AG10803 (cell line): ENCODE data around the gene CELF6.

Source experiments
- DNase-seq: peaks from one replicate; pipeline ENCODE4 v3.0.0; 2010; ENCODE audit warnings: low read depth
- H3K4me3 ChIP-seq: 2 replicates; pipeline ENCODE4 v1.5.1; 2011; ENCODE audit warnings: mild to moderate bottlenecking, low read length, control low read depth
- CTCF ChIP-seq: conservative IDR thresholded peaks from 2 replicates; pipeline ENCODE4 v1.5.1; 2011; ENCODE audit warnings: mild to moderate bottlenecking, low read length, control low read depth, inconsistent platforms

Gene CELF6

GRCh38 chr15:72249142-72249810 is 70.7 kb downstream of the CELF6 start:
- DNase-seq, result no peak
- no peak overlapping the region for H3K4me3 ChIP-seq
- no peak for TF ChIP-seq CTCF

- TF ChIP-seq CTCF, result no peak
- H3K4me3 ChIP-seq, result no peak overlapping the region
- DNase-seq, result no peak
These were observed 71.4 kb downstream of the CELF6 start for GRCh38 chr15:72248514-72248913.

- no peak overlapping the region for H3K4me3 ChIP-seq
- no peak for DNase-seq
- no peak for TF ChIP-seq CTCF
These were observed 77.1 kb downstream of the CELF6 start for GRCh38 chr15:72242775-72243370.

- no peak overlapping the region for H3K4me3 ChIP-seq
- no peak for DNase-seq
- TF ChIP-seq CTCF, result no peak
These were observed 80.3 kb downstream of the CELF6 start for GRCh38 chr15:72239652-72240051.

- no peak overlapping the region for H3K4me3 ChIP-seq
- TF ChIP-seq CTCF, result no peak
- DNase-seq, result no peak
These were observed 81.4 kb downstream of the CELF6 start for GRCh38 chr15:72238586-72238985.

- DNase-seq, result no peak
- H3K4me3 ChIP-seq, result no peak overlapping the region
- TF ChIP-seq CTCF, result no peak
These were observed 82.1 kb downstream of the CELF6 start for GRCh38 chr15:72237853-72238224.
